Smooth muscle cell (in vitro differentiated cells): ENCODE measurements around the gene RNASE13. TPM values are rescaled to one million over a fixed set of nuclear protein-coding genes. Genes with fewer than 3 reads are reported as not detected.

Source experiments
- DNase-seq: peaks from one replicate; lab custom pipeline; 2025; ENCODE audit not compliant: unreplicated experiment; lab: John Stamatoyannopoulos, UW
- H2AFZ ChIP-seq: fragments of 200-600 bp; sonication (generic); 2 replicates; pipeline ENCODE4 v1.6.0; 2016; ENCODE audit warnings: antibody characterized with exemption, low read depth, mild to moderate bottlenecking
- H3F3A ChIP-seq: fragments of 200-600 bp; sonication (generic); 2 replicates; pipeline ENCODE4 v1.6.0; 2017; ENCODE audit warnings: antibody characterized with exemption, low read depth
- H3K27ac ChIP-seq: fragments of 200-600 bp; sonication (generic); 2 replicates; pipeline ENCODE4 v1.5.1; 2016; ENCODE audit warnings: low read depth, mild to moderate bottlenecking
- H3K27me3 ChIP-seq: fragments of 200-600 bp; sonication (generic); 2 replicates; pipeline ENCODE4 v1.6.1; 2016; ENCODE audit warnings: low read depth, mild to moderate bottlenecking
- H3K36me3 ChIP-seq: fragments of 200-600 bp; sonication (generic); 2 replicates; pipeline ENCODE4 v1.5.1; 2016; ENCODE audit warnings: low read depth
- H3K4me1 ChIP-seq: fragments of 200-600 bp; sonication (generic); 2 replicates; pipeline ENCODE4 v1.5.1; 2016; ENCODE audit warnings: low read depth
- H3K4me2 ChIP-seq: fragments of 200-600 bp; sonication (generic); 2 replicates; pipeline ENCODE4 v1.6.0; 2016; ENCODE audit warnings: mild to moderate bottlenecking
- H3K4me3 ChIP-seq: fragments of 200-600 bp; sonication (generic); 2 replicates; pipeline ENCODE4 v1.5.1; 2016; ENCODE audit warnings: mild to moderate bottlenecking
- H3K79me2 ChIP-seq: fragments of 200-600 bp; sonication (generic); 2 replicates; pipeline ENCODE4 v1.6.0; 2016; ENCODE audit warnings: low read depth, mild to moderate bottlenecking
- H3K9ac ChIP-seq: fragments of 200-600 bp; sonication (generic); 2 replicates; pipeline ENCODE4 v1.6.0; 2016; ENCODE audit warnings: low read depth
- H3K9me3 ChIP-seq: fragments of 200-600 bp; sonication (generic); replicated peaks from 2 replicates; pipeline ENCODE4 v1.5.1; 2016; ENCODE audit warnings: low read depth
- H4K20me1 ChIP-seq: fragments of 200-600 bp; sonication (generic); 2 replicates; pipeline ENCODE4 v1.6.0; 2016; ENCODE audit warnings: low read depth
- WGBS: methylation state at CpG from one replicate; pipeline ENCODE4 v1.1.7; 2016; ENCODE audit warnings: low lambda C conversion rate; 5-methylcytosine and 5-hydroxymethylcytosine counted together
- polyA plus RNA-seq: library from polyadenylated mRNA; unstranded; fragments of >200 nt; fragmentation: Nextera tagmentation; extraction: Ambion mirVana; gene quantifications from 2 replicates; pipeline ENCODE4 v1.2.1, GENCODE V29; 2016
- total RNA-seq: library from RNA; depleted of rRNA; stranded (reverse); fragments of >200 nt; gene quantifications from 2 replicates; pipeline ENCODE4 v1.2.3, GENCODE V29; 2014
- TF ChIP-seq, protein P1 (sequence below): fragments of 200-600 bp; sonication (generic); IDR thresholded peaks from 2 replicates; pipeline ENCODE4 v1.5.1; 2017; ENCODE audit warnings: borderline replicate concordance, mild to moderate bottlenecking, antibody characterized with exemption; ENCODE audit not compliant: insufficient read depth, poor library complexity, severe bottlenecking

The RNASE13 gene
- total and polyA plus RNA-seq, 2 experiments from 2014 or later, result 0.25 TPM; not detected in 1

DNA sequence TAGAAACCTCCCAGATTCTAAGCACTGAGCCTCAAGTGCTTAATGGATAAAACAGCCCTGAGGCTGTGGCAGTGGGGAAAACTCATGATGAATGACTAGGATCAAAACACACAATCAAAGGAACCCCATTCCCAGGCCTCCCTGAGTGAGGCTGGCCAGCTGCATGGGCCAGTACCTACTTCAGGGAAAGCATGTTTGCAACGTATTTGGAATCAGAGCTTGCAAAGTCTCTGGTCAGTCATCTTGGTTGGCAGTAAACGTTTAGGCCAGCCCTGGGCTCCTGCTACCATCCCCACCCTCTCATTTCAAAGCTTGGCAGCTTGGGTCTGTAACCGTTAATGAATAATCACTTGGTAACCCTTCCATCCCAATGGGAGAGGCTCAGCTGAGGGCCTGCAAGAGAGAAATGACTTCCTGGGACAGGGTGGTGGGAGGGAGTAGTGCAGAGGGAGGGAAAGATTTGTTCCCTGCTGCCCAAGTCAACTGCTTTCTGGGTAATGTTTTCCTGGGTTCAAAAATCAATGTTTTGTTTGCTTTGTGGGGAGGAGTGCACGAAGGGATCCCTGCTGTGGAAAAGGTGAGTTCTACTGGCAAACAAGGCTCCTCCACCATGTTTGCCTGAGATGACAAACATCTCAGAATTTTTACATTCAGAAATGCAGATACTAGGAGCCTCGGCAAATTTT is 21.0 kb upstream of the RNASE13 start:
- Histone ChIP-seq H3K79me2 (no peaks in the 10 kb centered on the region), H2AFZ (no peak overlapping the region), H3K4me2 (no peak overlapping the region), H3K27ac (no peak overlapping the region), H3K9me3 (no peaks in the 10 kb centered on the region), H3K4me3 (no peak overlapping the region), H3K4me1 (no peaks in the 10 kb centered on the region), H3K36me3 (no peaks in the 10 kb centered on the region), H4K20me1 (no peaks in the 10 kb centered on the region), H3F3A (peaks cover 3% of the 10 kb centered on the region), H3K27me3 (no peaks in the 10 kb centered on the region), H3K9ac (no peak overlapping the region)
- TF ChIP-seq, protein P1, sequence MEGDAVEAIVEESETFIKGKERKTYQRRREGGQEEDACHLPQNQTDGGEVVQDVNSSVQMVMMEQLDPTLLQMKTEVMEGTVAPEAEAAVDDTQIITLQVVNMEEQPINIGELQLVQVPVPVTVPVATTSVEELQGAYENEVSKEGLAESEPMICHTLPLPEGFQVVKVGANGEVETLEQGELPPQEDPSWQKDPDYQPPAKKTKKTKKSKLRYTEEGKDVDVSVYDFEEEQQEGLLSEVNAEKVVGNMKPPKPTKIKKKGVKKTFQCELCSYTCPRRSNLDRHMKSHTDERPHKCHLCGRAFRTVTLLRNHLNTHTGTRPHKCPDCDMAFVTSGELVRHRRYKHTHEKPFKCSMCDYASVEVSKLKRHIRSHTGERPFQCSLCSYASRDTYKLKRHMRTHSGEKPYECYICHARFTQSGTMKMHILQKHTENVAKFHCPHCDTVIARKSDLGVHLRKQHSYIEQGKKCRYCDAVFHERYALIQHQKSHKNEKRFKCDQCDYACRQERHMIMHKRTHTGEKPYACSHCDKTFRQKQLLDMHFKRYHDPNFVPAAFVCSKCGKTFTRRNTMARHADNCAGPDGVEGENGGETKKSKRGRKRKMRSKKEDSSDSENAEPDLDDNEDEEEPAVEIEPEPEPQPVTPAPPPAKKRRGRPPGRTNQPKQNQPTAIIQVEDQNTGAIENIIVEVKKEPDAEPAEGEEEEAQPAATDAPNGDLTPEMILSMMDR, result no peak
- DNase-seq, result no peak
- 67% methylated on average over 5 of the region's 5 CpGs for WGBS

DNA sequence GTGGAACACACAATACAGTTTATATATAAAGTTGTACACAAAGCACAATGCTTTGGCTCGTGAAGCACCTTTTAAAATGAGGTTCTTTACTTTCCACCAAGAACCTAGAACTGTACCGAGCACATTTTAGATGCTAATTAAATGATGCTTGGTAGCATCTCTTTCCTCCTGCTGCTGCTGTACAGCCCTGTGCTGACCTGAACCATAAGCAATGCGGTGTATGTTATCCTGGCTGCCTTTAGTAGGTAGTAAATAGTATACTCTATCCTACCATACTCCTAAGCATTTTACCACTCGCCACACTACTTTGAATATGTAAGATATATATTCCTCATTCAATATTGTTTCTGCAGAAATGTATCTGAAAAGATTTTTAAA is 20.1 kb upstream of the RNASE13 start:
- H3K79me2 ChIP-seq, result no peaks in the 10 kb centered on the region
- H3K36me3 ChIP-seq, result no peaks in the 10 kb centered on the region
- H3K4me1 ChIP-seq, result no peaks in the 10 kb centered on the region
- no peak for DNase-seq
- H3K27ac ChIP-seq, result no peak overlapping the region
- H2AFZ ChIP-seq, result no peak overlapping the region
- H3K4me2 ChIP-seq, result no peak overlapping the region
- H4K20me1 ChIP-seq, result no peaks in the 10 kb centered on the region
- H3F3A ChIP-seq, result peaks cover 5% of the 10 kb centered on the region
- 95% methylated on average over 4 of the region's 4 CpGs for WGBS
- TF ChIP-seq, protein P1, result no peak
- no peak overlapping the region for H3K4me3 ChIP-seq
- H3K9me3 ChIP-seq, result no peaks in the 10 kb centered on the region
- H3K9ac ChIP-seq, result no peak overlapping the region
- H3K27me3 ChIP-seq, result no peaks in the 10 kb centered on the region

DNA sequence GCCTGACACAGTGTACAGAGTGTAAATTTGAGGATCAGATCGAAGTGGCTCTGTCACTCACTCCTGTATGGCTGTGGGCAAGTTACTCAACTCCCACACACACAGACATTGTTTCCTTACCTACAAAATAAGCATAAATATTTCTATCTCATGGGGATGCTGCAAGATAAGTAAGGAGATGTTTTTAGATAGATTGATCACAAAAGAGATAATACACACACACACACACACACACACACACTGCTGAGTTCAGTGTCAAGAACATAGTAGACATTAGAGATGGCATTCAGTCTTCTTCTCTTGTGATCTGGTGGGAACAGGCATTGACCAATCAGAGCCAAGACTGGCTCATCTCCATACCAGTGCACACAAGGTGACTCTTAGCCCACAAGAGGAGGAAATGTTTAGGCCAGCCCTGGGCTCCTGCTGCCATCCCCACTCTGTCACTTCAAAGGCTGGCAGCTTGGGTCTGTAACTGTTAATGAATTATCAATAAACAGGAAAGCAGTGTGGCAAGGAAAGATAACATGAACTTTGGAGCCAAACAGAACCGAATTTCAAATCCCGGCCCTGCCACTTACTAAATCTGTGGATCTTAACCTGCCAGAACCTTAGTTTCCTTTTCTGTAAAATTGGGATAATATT is 19.6 kb upstream of the RNASE13 start:
- no peak overlapping the region for H3K4me2 ChIP-seq
- WGBS, result 85% methylated on average over 3 of the region's 3 CpGs
- peaks cover 10% of the 10 kb centered on the region for H3F3A ChIP-seq
- no peaks in the 10 kb centered on the region for H4K20me1 ChIP-seq
- H3K27me3 ChIP-seq, result no peaks in the 10 kb centered on the region
- no peak overlapping the region for H3K27ac ChIP-seq
- TF ChIP-seq, protein P1, result no peak
- H2AFZ ChIP-seq, result no peak overlapping the region
- H3K9me3 ChIP-seq, result no peaks in the 10 kb centered on the region
- H3K36me3 ChIP-seq, result no peaks in the 10 kb centered on the region
- no peak overlapping the region for H3K4me3 ChIP-seq
- no peaks in the 10 kb centered on the region for H3K4me1 ChIP-seq
- H3K79me2 ChIP-seq, result no peaks in the 10 kb centered on the region
- H3K9ac ChIP-seq, result no peak overlapping the region
- DNase-seq, result no peak
